Measurements from ENCODE around the gene KIF12. TPM values are rescaled to one million over a fixed set of nuclear protein-coding genes. Genes with fewer than 3 reads are reported as not detected.

KIF12 gene
- total RNA-seq, 2 donors from 2014 or later = not detected

DNA sequence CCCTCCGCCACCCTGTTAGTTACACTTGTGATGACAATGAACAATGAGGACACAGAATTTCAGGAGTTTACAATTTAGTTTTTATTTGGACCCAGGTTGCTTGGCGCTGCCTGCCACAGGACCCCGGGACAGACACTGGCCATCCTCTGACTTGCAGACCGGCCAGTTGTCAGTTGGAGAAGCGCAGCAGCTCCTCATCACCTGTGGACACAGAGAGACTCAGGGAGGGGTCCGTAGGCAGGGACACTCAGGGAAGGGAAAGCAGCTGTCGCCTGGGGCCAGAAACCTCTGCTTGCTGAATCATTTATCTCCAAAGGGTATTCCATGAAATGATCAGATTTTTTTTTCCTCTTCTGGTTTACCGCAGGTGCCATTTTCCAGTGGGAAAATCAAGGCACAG is 39.0 kb downstream of the KIF12 start:
- no peaks in the 10 kb centered on the region for H3K9me3 ChIP-seq
- peaks cover 0 to 8% of the 10 kb centered on the region in 2 donors for H3K4me1 ChIP-seq
- peak; percentile 42 for DNase-seq (ENCODE audit: low spot score)
- TF ChIP-seq, protein P1, sequence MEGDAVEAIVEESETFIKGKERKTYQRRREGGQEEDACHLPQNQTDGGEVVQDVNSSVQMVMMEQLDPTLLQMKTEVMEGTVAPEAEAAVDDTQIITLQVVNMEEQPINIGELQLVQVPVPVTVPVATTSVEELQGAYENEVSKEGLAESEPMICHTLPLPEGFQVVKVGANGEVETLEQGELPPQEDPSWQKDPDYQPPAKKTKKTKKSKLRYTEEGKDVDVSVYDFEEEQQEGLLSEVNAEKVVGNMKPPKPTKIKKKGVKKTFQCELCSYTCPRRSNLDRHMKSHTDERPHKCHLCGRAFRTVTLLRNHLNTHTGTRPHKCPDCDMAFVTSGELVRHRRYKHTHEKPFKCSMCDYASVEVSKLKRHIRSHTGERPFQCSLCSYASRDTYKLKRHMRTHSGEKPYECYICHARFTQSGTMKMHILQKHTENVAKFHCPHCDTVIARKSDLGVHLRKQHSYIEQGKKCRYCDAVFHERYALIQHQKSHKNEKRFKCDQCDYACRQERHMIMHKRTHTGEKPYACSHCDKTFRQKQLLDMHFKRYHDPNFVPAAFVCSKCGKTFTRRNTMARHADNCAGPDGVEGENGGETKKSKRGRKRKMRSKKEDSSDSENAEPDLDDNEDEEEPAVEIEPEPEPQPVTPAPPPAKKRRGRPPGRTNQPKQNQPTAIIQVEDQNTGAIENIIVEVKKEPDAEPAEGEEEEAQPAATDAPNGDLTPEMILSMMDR (IDR thresholded peaks at IDR 0.05) = no peak
- no peak overlapping the region for H3K27ac ChIP-seq
- H3K27me3 ChIP-seq = no peaks in the 10 kb centered on the region
- no peaks in the 10 kb centered on the region for H3K36me3 ChIP-seq
- no peak overlapping the region for H3K4me3 ChIP-seq

DNA sequence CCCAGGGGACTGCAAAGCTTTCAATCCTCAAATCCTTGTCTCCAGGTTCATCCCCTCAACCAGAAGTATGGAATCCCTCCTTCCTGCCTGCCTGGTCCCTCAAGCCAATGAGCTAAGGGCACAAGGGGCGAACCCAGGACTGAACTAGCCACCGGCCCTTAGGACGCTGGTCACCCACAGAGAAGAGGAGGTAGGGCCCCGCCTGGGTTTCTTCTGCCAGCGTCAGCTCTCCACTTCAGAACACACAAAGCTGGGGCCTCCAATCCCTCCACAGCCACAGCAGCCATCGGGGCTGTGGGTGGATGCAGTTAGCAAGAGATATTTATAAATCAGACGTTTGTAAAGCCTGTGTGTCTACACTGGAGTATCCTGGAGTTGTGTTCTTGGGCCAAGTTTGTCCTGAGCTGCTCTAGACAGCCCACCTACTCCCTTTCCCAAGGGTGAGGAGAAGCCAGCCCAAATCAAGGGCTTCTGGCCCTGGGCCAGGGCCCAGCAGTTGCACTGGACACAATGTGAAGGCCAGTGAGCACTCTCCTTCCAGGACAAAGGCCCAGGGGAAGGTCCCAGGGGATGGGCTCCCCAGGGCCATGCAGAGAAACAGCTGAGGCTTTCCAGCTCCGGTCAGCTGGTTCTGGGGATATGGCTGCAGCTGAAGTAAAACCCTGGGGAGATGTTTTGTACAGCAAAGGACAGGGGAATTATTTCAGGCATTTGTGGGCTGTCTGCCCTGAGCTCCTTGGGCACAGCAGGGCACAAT is 39.9 kb downstream of the KIF12 start:
- DNase-seq (ENCODE audit: low spot score) = peak; percentile 53
- TF ChIP-seq, protein P1 (IDR thresholded peaks at IDR 0.05) = no peak
- Histone ChIP-seq H3K27ac (no peak overlapping the region), H3K4me1 (peaks cover 0 to 8% of the 10 kb centered on the region in 2 donors), H3K27me3 (no peaks in the 10 kb centered on the region), H3K36me3 (no peaks in the 10 kb centered on the region), H3K4me3 (no peak overlapping the region), H3K9me3 (no peaks in the 10 kb centered on the region)

- TF ChIP-seq, protein P1 (IDR thresholded peaks at IDR 0.05) = no peak
- Histone ChIP-seq H3K27ac (no peak overlapping the region), H3K9me3 (no peaks in the 10 kb centered on the region), H3K4me1 (peaks cover 0 to 8% of the 10 kb centered on the region in 2 donors), H3K27me3 (no peaks in the 10 kb centered on the region), H3K36me3 (no peaks in the 10 kb centered on the region), H3K4me3 (no peak overlapping the region)
- DNase-seq (ENCODE audit: low spot score) = no peak
Observed at GRCh38 chr9:114058688-114059046, 40.4 kb downstream of the KIF12 start.

- H3K9me3 ChIP-seq = no peaks in the 10 kb centered on the region
- DNase-seq (ENCODE audit: low spot score) = peak; percentile 55
- TF ChIP-seq, protein P1 (IDR thresholded peaks at IDR 0.05) = no peak
- no peak overlapping the region for H3K27ac ChIP-seq
- H3K27me3 ChIP-seq = no peaks in the 10 kb centered on the region
- no peak overlapping the region for H3K4me3 ChIP-seq
- no peaks in the 10 kb centered on the region for H3K36me3 ChIP-seq
- peaks cover 0 to 8% of the 10 kb centered on the region in 2 donors for H3K4me1 ChIP-seq
Observed at GRCh38 chr9:114057161-114057885, 41.8 kb downstream of the KIF12 start.

- Histone ChIP-seq H3K4me1 (peaks cover 0 to 8% of the 10 kb centered on the region in 2 donors), H3K27me3 (no peaks in the 10 kb centered on the region)
- peak; percentile 44 for DNase-seq (ENCODE audit: low spot score)
Observed at GRCh38 chr9:114056527-114056926, 42.6 kb downstream of the KIF12 start.

More at GRCh38 chr9:114056527-114056926, 42.6 kb downstream of the KIF12 start:
- H3K27ac ChIP-seq = no peak overlapping the region
- no peaks in the 10 kb centered on the region for H3K9me3 ChIP-seq
- H3K4me3 ChIP-seq = no peak overlapping the region
- TF ChIP-seq, protein P1 (IDR thresholded peaks at IDR 0.05) = no peak
- no peaks in the 10 kb centered on the region for H3K36me3 ChIP-seq

Measured in right atrium auricular region (tissue), 2 donors.